GM18873 (cell line): ENCODE measurements around the gene SLC5A3.

Experiments used
- ATAC-seq: cut with Tn5 transposase; IDR thresholded peaks from one replicate; pipeline ENCODE4 v1.9.1; 2021; ENCODE audit warnings: mild to moderate bottlenecking, moderate library complexity, moderate number of reproducible peaks; ENCODE audit not compliant: unreplicated experiment, low FRiP score

The SLC5A3 gene

GRCh38 chr21:34094949-34095348, 21.6 kb downstream of the SLC5A3 start:
- no peak for ATAC-seq

GRCh38 chr21:34097442-34097841, 24.1 kb downstream of the SLC5A3 start:
- ATAC-seq, result no peak

GRCh38 chr21:34100337-34100736, 27.0 kb downstream of the SLC5A3 start:
- ATAC-seq, result no peak

GRCh38 chr21:34100790-34101189, 27.4 kb downstream of the SLC5A3 start:
- no peak for ATAC-seq

- no peak for ATAC-seq
Measured at GRCh38 chr21:34105947-34106541, 32.7 kb downstream of the SLC5A3 start.

- no peak for ATAC-seq
Measured at GRCh38 chr21:34107606-34108005, 34.2 kb downstream of the SLC5A3 start.

- ATAC-seq, result no peak
Measured at GRCh38 chr21:34109075-34109474, 35.7 kb downstream of the SLC5A3 start.

- ATAC-seq, result no peak
Measured at GRCh38 chr21:34110594-34111202, 37.3 kb downstream of the SLC5A3 start.

- no peak for ATAC-seq
Measured at GRCh38 chr21:34112316-34113033, 39.1 kb downstream of the SLC5A3 start.

GRCh38 chr21:34113842-34114241, 40.5 kb downstream of the SLC5A3 start:
- ATAC-seq, result no peak

- no peak for ATAC-seq
Measured at GRCh38 chr21:34115160-34115559, 41.8 kb downstream of the SLC5A3 start.

GRCh38 chr21:34116569-34116968, 43.2 kb downstream of the SLC5A3 start:
- no peak for ATAC-seq

- no peak for ATAC-seq
Measured at GRCh38 chr21:34120867-34121266, 47.5 kb downstream of the SLC5A3 start.

- no peak for ATAC-seq
Measured at GRCh38 chr21:34122047-34122446, 48.7 kb downstream of the SLC5A3 start.
